ENCODE results near the gene AGPAT3.

DNA sequence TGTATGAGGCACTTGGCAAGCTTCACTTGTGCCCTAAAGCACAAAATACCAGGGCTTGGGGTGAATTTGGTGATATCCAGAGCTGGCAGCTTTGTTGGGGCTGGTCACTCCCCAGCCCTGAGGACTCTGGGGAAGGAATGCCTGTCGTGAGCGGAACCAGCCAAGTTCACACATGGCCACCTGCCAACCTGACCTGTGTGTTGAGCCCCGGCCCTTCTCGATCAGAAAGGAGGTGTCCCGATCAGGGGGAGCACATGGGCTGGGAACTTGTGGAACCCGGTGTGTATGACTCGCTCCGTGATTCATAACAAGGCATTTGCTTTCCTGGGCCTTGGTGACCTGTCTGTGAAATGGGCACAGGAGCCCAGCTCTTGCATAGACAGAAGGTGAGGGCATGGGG is 43.1 kb downstream of the AGPAT3 start:
- TF ChIP-seq, protein P1, sequence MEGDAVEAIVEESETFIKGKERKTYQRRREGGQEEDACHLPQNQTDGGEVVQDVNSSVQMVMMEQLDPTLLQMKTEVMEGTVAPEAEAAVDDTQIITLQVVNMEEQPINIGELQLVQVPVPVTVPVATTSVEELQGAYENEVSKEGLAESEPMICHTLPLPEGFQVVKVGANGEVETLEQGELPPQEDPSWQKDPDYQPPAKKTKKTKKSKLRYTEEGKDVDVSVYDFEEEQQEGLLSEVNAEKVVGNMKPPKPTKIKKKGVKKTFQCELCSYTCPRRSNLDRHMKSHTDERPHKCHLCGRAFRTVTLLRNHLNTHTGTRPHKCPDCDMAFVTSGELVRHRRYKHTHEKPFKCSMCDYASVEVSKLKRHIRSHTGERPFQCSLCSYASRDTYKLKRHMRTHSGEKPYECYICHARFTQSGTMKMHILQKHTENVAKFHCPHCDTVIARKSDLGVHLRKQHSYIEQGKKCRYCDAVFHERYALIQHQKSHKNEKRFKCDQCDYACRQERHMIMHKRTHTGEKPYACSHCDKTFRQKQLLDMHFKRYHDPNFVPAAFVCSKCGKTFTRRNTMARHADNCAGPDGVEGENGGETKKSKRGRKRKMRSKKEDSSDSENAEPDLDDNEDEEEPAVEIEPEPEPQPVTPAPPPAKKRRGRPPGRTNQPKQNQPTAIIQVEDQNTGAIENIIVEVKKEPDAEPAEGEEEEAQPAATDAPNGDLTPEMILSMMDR (IDR thresholded peaks at IDR 0.05) = no peak
- TF ChIP-seq POLR2A (IDR thresholded peaks at IDR 0.05) = no peak
- no peak for TF ChIP-seq EP300 (IDR thresholded peaks at IDR 0.05)
- TF ChIP-seq POLR2AphosphoS5 (IDR thresholded peaks at IDR 0.05) = no peak

Measured in upper lobe of left lung (tissue), 4 donors.